Kidney glomerular epithelial cell (primary cell): ENCODE results near the gene GYS1.
A peak's percentile ranks its signal among the peaks of the same experiment; 100 is the strongest.

Experiments
- DNase-seq: peaks from one replicate; lab custom pipeline; 2025; lab: John Stamatoyannopoulos, UW

The GYS1 gene

DNA sequence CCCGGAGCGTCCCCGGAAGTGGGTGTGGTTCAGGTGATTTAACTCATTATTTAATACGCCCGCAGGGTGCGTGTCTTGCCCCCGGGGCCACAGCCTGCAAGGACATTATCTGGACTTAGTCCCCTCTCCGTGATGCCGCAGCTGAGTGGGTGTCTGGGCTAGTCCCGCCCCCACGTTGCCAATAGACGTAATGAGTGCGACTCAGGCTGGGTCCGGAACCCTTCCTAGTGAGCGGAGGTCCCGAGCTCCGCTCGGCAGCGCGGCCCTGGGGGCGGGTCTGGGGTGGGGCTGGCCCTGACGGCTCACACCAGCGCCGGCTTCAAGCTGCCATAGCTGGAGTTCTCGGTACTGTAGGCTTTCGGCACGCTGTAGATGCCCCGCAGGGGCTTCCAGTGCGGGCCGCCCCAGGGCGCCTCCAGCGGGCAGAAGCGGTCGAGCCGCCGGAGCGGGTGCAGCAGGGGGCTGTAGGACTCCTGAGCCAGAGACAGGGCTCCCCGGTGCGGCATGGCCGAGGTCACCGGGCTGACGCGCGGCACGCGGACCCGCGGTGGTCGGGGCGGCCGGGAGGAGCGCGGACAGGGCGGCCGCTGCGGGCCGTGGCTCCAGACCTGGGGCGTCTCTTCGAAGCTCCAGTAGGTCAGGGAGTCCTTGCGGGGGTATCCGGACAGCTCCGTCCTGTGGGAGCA lies 24.7 kb upstream of the GYS1 start:
- peak; percentile 21 for DNase-seq

GRCh38 chr19:49017041-49017665 lies 24.0 kb upstream of the GYS1 start, which contains the start of gene LHB:
Gene LHB, minus strand, starts transcription at chr19:49017091. Its CDS starts 10 bp downstream, at chr19:49017081.
- no peak for DNase-seq

- DNase-seq, result no peak
Measured at GRCh38 chr19:49016067-49016839, 23.1 kb upstream of the GYS1 start.

DNA sequence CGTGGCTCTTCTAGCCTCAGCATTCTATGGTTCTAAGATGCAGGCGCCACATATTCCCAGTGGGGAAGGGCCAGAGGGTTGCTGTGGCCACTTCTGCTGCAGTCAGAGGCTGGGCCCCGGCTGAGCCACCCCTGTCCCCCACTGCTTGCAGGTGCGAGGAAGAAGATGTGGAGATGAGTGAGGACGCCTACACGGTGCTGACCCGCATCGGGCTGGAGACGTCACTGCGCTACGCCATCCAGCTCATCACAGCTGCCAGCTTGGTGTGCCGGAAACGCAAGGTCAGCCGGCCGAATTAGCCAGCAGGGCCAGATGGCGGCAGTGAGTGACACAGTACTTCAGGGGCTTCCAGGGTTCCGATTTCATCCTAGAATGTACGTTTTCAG lies 21.8 kb upstream of the GYS1 start:
- no peak for DNase-seq

DNA sequence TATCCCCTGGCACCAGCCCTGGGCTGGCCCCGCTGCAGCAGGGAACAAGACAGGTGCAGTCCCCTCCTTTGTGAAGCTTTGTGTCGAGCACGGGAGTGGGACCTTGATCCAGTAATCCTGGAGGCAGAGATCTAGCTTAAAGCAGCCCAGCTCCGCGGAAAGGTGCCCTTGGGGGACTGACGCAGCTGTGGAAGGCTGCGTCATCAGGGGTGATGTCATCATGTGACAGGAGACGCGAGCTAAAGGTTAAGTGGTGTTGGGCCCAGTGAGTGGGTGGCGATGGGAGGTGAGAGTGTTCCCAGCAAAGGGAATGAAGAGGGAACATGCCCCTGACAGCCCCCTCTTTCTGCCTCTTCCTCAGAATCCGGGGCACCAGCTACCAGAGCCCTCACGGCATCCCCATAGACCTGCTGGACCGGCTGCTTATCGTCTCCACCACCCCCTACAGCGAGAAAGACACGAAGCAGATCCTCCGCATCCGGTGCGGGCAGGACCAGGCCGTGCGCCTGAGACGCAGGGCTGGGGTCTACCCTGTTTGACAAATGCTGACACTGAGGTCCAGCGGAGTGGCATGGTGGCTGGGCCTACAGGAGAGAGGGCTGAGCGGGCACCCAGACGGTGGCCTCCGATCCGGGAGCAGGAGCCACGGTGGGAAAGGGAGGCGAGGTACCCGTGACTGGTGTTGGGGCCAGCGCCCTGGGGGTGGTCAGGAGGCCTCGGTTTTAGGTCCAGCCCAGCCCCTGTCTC lies 21.2 kb upstream of the GYS1 start:
- no peak for DNase-seq

DNA sequence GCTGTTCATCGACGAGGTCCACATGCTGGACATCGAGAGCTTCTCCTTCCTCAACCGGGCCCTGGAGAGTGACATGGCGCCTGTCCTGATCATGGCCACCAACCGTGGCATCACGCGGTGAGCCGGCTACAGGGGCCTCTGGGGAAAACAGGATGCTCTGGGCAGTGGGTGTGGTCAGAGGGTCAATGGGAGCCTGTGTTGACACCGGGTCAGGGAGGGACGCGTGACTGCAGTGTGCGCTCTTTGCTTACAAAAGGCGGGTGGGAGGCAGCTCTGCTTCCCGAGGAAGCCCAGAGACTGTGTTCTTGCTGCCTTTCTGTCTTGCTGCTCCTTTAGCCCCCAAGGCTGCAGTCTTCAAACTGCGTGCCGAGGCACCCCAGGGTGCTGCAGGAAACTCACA lies 18.1 kb upstream of the GYS1 start:
- DNase-seq, result no peak

DNA sequence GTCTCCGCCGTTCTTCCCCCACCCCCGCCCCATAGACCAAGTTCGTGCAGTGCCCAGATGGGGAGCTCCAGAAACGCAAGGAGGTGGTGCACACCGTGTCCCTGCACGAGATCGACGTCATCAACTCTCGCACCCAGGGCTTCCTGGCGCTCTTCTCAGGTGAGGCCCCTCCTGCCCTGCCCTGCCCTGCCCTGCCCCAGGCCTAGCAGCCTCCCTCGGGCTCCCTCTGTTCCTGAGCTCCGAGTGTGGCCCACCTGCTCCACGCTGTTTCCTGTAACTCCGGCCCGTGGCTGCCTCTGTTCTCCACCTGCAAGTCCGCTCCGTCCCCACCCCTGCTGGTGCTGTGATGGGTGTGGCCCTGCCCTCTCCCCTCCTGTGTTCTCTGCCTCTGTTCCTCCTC lies 17.3 kb upstream of the GYS1 start:
- no peak for DNase-seq

- DNase-seq, result no peak
Measured at GRCh38 chr19:49009828-49010227, 16.7 kb upstream of the GYS1 start.

DNA sequence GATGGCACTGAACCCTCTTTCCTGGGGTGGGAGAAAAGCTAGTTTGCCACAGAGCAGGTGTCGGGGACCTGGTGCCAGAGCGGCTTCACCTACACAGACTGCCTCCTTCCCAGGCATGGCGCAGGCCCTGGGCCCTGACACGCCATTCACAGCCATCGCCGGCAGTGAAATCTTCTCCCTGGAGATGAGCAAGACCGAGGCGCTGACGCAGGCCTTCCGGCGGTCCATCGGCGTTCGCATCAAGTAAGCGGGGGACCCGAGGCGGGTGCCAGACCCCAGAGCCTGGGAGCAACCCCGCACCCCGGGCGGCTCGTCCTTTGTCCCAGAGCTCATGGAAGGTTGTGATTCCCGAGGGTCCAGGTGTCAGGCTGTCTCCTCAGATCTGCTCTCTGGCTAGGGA lies 13.8 kb upstream of the GYS1 start:
- DNase-seq, result no peak

DNA sequence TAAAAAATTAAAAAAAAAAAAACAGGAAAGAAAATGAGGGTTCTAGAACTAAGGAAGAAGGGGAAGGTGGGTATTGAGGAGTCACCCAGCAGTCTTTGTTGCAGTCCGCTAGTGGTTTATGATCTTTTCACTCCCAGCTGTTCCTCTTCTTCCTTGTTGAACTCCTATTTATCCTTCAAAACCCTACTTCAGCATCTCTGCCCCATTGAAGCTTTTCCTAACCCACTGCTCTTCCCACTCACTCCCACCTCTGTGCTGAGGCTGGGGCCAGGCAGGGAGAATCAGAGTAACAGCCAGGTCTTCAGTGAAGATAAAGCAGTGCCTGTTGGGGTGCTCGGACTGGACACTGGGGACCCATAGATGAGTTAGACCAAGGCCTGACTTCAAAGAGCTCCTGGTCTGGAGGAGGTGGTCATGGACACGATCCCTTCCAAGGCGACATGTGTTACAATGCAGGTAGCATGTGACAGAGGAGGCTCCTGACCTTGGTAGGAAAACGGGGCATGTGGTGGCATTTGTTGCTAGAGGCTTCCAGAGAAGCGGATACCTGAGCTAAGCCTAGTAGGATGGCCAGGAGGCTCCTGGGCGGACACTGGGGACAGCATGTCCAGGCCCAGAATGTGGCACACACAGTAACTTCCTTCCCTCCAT lies 12.0 kb upstream of the GYS1 start:
- DNase-seq, result no peak

- DNase-seq, result no peak
Measured at GRCh38 chr19:49004133-49004532, 11.0 kb upstream of the GYS1 start.

DNA sequence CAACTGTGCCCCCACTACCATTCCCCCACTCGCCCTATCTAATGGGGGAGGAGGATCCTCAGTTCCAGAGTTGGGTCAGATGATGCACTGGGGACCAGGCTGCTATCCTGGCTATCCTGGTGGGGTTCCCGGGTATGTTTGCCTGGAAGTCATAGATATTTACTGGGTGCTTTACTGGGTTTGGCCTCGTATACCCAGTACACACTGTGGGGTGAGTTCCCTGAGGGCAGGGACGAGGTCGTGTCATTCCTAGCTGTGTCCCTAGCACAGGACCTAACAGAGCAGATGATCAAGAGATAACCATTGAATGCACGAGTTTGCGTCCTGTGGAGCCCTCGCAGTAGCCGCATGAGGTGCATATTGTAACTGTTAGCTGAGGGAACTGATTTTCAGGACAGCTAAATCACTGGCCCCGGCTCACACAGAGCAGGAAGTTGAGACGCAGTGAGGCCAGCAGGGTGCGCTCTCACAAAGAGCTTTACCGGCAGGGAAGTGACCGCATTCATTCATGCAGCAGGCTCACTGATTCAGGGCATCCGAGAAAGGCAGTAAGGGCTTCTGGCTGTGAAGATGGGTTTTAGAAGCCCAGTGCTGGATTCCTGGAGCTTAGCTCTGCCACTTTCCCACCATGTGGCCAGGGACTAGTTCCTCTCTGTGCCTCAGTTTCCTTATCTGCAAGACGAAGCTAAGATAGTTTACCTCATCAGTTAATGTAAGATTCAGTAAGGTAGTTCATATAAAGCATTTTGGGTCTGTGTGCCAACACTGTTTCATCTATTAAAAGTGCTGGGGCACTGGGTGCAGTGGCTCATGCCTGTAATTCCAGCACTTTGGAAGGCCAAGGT lies 6.6 kb upstream of the GYS1 start:
- peak; percentile 47 for DNase-seq

DNA sequence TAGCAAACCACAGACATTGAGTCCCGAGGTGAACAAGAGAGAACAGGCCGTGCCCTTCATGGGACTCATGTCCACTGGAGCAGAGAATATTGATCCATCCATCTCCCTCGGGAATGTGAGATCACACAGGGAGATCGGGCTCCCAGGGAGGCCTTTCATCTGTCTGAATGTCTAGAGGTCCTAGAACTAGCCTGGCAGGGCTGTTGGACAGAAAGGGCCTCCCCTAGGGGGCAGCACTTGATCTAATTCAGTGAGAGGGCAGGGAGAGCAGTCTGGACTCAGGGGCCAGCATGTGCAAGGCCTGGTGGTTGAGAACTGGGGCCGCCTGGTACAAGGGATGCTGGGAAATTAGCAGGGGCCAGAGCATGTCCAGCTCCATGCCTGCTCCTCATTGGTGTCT lies 4.9 kb upstream of the GYS1 start:
- peak; percentile 33 for DNase-seq

- DNase-seq, result no peak
Measured at GRCh38 chr19:48994035-48994386, 902 bp upstream of the GYS1 start.

- DNase-seq, result no peak
Measured at GRCh38 chr19:48992581-48993174, 431 bp downstream of the GYS1 start.

DNA sequence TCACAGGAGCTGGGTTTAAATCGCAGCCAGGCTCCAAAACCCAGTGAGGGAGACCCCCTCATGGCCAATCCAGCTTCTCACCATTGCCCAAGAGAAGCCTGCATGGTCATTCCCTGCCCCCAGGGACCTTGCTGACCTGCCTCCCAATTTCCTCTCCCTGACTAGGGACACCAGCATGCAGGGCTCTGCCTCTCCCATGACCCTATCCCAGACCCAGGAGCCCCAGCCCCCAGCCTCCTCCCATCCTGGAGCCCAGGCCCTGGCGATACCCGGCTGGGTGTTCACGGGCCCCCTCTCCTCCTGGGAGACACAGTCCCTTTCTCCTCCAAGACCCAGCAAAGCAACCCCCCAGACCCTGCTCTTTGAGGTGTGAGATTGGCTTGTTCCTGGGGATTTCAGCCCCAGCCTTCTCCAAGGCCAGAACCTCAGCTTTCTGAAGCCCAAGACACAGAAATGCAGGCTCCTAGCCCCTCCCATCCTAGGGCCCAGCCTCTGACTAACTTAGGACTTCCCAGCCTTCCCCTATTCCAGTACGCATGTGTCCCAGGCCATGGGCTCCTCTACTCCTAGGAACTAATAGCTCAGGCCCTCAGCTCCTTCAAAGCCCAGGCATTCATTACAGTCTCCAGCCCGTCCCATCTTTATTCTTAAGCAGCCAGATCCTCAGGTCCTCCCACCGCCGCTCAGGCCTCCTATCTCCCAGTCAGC lies 1.1 kb downstream of the GYS1 start:
- DNase-seq, result peak; percentile 53

GRCh38 chr19:48991011-48991609 lies 2.0 kb downstream of the GYS1 start:
- DNase-seq, result no peak

DNA sequence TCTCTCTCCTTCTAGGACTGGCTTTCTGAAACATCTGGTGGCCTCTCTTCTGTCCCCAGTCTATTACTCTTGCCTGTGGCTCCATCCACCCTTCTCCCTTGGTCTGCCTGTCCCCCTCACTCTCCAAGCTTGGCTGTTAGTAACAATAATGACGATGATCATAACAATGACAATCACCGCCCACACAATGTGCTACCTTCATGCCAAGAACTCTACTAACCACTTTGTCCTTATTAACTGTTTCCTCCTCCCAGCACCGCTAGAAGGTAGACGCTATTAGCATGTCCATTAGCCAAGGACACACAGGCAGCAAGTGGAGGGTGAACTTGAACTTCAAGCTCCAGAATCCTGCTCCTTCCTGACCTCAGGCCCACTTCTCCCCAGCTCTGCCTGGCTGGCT lies 2.7 kb downstream of the GYS1 start:
- DNase-seq, result no peak

DNA sequence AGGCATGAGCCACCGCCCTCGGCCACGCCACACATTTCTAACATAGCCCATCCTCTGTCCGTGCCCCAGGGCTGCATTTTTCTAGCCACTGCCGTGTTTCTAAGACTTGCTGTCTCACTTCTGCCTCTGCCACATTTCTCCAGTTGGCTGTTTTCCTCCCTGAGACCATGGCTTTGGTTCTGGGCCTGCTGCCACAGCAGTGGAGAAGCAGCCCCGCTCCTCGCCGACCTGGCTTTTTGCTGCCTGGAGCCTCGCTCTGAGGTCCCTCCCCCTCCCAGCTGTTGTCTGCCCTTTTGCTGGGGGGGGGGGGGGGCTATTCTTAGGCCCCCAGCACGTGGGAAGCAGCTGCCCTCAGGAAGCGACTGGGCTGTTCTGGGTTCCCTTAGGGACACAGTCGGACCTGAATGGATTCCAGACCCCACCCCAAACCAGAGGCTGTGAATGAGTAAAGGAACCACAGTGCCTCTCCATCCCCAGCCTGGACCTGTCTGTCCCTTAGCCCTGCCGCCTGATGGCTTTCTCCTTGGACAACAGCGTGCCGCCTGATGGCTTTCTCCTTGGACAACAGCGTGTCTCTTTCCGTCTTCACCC lies 3.3 kb downstream of the GYS1 start:
- no peak for DNase-seq
